Activated T-cell treated with anti-CD3 and anti-CD28 coated beads, Interleukin-2, amount 50 U/mL, for 1 hour (primary cell): Measurements from ENCODE around the gene JAM3.

ENCODE experiments used
- DNase-seq: peaks from one replicate; pipeline ENCODE4 v3.0.0-alpha.2; 2020

The JAM3 gene

GRCh38 chr11:134040386-134041302 lies 28.2 kb upstream of the JAM3 start:
- DNase-seq = no peak

DNA sequence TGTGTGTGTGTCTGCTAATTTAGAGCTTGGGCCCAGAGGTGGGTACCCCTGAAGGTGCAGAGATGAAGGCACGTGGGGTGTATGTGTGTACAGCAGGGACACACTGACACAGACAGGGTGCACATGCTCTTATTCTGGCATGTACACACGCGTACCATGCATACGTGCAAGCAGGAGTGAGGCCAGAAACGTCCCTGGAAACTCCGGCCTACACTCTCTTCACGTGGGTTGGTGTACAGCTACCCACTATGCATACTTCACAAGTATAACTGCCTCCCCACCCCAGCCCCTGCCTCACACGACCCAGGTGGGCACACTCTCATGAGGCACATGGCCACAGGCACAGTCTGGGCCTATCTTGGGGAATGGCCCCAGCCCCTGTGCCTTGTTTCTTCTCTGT lies 27.5 kb upstream of the JAM3 start:
- DNase-seq = no peak

GRCh38 chr11:134041791-134042696 lies 26.8 kb upstream of the JAM3 start:
- no peak for DNase-seq

DNA sequence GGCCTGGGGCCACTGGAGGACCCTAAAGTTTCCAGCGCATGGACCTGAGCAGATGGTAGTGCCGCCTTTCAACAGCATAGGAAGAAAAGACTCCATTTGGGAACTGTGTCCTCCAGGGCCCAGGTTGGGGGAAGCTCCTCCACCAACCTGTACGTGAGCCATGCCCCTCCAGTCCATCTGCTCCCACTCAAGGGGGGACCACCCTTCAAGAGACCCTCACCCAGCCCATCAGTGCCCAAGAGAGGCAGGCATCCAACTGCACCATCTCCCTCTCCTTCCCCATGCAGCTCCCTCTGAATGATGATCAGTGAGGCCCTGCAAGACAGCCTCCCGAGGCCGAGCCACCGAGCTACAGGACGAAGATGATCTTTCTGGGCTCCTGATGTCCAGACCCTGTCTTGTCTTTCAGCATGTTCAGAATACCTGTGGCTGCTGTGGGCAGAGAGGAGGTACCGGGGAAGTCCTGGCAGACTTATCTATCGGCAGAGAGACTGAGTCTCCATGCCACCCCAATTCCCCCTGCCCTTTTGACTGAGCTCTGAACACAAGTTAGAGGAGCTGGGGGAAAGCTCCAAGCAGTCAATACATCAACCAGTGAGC lies 25.0 kb upstream of the JAM3 start:
- DNase-seq = no peak

DNA sequence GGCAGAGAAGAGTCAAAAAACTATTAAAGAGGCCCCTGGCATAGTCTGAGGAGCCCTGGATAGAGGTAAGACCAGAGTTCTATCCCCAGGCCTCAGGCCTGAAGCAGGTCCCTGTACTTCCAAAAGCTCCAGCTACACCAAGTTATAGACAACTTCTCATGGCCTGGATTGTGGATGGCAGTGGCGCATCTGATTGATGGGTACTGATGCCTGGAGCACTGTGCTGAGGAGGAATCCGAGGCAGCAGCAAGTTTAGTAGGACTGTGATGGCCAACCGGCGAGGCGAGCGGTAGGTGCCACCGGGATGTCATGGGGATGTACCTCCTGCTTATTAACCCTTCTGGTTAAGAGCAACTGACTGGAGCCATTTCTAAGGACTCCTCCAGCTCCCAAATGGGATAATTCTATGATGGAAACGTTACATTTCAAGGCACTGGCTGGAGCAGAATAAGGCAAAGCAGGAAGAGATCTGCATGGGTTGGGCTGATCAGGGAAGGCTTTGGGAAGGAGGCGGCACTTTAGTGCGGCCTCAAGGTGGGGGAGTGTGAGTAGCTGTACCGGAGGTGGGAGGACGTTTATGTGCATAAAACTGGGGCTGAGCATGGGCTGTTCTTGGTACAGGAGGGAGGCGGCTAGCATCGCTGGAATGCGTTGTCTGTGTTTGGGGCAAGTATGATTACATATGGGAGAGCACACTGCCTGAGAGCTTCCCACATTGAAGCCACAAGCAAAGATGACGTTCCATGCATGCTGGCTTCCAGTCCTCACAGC lies 24.2 kb upstream of the JAM3 start:
- no peak for DNase-seq

GRCh38 chr11:134045799-134046635 lies 22.9 kb upstream of the JAM3 start:
- peak; percentile 46 for DNase-seq

DNA sequence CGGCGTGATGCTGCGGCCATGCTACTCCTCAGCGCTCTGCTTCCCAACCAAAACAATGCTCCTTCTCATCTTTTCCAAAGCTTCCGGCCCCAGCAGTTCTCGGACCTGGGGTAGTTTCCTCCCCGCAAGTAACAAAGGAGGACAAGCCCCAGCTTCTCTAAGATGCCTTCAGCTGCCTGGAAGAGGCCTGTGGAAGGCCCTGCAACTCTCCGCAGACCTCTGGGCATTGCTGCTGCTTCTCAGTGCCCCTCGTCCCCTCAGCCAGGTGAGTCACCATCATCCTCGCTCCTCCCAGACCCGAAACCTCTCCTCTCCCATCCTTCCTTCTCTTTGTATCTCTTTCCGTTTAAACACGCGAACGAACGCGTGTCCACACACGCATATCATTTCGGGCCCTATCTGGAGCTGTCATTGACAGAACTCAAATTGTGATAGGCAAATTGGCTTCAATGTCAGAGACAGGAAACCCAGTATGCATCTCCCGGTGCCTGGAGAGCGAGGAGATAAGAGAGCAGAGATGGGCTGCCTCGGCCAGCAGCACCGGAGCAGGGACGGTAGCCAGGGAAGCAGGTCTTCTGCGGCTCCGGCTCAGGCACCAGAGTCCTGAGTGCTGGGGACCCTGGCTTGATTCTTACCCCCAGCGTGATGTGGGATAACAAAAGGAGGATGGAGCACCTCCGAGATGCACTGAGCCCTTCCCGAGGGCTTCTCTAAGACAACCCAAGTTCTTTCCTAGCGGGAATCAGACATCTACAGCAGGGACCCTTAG lies 22.0 kb upstream of the JAM3 start:
- no peak for DNase-seq

DNA sequence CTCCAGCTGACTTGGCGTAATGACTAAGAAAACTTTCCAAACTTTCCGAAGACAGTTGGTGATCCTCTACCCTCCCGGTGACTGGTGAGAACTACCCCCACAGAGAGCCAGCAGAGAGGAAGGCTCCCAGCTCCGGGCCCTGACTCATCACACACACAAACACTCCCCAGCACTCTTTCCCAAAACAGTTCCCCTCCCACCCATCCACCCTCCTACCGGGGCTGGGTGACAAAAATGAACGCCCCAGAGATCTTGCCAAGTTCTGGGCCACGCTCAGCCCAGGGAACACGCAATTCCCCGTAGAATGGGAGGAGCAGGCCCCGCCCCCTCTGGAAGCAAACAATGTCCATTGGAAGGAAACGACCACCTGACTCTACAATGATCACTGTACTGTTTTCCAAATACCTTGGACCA lies 21.3 kb upstream of the JAM3 start:
- DNase-seq = peak; percentile 9

- DNase-seq = no peak
These were observed 20.8 kb upstream of the JAM3 start for GRCh38 chr11:134048028-134048427.

DNA sequence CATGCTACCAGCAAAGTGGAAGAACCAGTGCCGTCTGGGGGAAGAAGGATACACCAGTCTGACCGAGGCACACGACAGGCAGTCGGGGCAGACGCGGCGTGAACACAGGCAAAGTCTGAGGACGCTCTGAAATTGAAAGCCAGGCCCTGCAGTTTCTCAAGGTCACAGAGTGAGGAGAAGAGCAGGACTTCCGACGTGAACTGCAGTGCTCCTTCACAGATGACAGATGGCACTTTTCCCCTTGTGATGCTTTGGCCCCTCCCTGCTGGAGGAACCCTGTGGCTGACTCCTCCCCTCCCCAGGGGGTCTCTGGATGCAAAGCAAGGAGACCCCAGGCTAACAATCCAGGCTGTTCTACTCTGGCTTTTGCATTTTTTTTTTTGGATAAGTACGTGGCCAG lies 19.6 kb upstream of the JAM3 start:
- DNase-seq = peak; percentile 11

- DNase-seq = peak; percentile 79
These were observed 18.1 kb upstream of the JAM3 start for GRCh38 chr11:134050541-134051383.

- no peak for DNase-seq
These were observed 16.4 kb upstream of the JAM3 start for GRCh38 chr11:134052395-134052987.

DNA sequence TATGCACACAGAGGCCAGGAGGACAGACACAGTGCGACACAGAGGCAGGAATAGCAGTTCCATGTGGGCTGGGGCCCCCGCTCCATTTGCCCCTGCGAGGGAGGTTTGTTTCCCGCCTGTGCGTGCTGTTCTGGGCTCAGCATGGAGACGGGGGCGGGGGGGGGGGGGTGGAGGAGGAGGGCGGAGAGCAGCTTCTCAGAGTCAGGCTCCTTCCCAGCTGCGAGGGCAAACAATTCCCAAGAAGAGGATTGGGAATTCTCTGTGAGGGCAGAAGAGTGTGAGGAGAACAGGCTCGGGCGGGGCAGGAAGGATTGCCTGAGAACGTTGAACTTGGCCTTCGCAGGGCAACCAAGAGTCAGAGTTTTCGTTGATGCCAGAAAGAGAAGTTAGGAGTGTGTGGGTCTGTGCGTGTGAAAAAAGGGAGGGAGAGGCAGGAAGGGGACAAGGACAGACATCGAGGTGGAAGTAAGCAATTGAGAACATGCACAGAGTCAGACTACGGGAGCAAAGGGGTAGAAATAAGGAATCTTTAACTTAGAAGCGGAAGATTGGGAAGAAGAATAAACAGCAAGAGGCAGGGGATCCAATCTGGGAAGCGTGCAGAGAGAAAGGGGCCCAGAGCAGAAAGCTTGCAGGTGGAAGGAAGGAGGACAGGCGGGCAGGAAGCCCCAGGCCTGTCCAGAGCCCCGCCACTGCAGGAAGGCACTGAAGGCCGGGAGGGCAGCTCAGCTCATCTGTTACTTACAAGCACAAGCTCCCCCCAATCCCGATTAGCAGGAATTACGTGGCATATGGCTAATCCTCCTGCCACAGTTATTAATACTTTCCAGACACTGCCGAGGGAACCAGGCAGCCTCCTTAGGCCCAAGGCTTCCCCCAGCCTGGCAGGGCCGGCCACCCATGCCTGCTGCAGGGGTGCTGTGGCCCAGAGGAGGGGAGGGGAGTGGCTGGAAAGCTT lies 15.6 kb upstream of the JAM3 start:
- peak; percentile 8 for DNase-seq

DNA sequence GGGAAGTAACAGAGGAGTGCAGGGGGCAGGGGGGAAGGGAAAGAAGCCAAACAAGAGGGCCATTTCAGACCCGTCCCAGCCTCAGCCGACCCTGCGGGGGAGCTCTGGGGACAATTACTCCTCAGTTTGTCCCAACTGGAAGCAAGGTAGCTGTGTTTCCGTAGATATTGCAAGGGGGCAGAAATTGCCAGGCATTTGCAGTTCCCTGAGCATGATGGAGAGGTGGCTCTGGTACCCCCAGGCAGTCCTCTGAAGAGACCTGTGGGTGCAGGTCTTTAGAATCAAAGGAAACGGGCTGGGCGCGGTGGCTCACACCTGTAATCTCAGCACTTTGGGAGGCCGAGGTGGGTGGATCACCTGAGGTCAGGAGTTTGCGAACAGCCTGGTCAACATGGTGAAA lies 13.8 kb upstream of the JAM3 start:
- no peak for DNase-seq

DNA sequence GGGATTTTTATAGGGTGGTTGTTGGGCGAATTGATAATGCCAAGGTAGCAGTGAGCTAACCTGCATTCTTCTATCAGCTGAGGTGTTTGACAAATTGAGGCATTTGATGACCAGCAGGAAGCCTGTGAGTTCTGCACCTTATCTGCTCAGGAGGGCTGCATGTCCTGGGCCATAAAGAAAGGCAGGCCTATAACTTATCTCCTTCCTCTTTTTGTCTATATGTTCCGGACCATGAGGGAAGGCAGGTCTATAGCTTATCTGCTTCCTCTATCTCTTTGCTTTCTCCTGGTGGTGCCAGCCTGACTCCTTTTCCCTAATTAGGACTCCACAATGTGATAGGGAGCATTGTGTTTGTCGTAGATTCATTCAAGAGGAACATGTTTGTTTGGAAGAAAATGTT lies 8.6 kb upstream of the JAM3 start:
- DNase-seq = no peak

GRCh38 chr11:134062265-134063123 lies 6.4 kb upstream of the JAM3 start:
- DNase-seq = no peak

GRCh38 chr11:134063124-134063495 lies 5.8 kb upstream of the JAM3 start:
- no peak for DNase-seq
